ENCODE results near the gene TMEM247.

TMEM247 gene

DNA sequence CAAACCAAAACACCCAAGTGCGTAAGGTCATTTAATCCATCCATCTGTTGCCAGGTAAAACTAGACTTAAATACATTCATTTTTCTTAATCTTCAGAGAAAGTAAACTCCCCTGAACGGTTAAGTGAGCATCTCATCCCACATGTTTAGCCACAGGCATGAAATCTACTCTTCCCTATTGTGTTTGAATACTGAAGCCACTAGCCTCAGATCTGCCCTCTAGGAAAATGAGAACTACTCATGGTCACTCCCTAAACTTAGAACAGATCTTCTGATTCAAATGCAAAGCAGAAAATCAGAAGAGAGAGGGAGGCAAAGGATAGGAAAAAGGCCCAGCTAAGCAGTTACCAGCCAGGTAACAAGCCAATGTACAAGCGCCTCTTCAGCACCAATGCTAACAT, 7.1 kb downstream of the TMEM247 start:
- Histone ChIP-seq H3K27ac (no peak overlapping the region), H3K9me3 (ENCODE audit: severe bottlenecking) (no peaks in the 10 kb centered on the region), H3K27me3 (ENCODE audit: insufficient read depth, low read depth, severe bottlenecking) (no peaks in the 10 kb centered on the region), H3K36me3 (no peaks in the 10 kb centered on the region), H3K4me3 (ENCODE audit: low read depth, low read length) (no peak overlapping the region)
- no peak for DNase-seq
- TF ChIP-seq, protein P1, sequence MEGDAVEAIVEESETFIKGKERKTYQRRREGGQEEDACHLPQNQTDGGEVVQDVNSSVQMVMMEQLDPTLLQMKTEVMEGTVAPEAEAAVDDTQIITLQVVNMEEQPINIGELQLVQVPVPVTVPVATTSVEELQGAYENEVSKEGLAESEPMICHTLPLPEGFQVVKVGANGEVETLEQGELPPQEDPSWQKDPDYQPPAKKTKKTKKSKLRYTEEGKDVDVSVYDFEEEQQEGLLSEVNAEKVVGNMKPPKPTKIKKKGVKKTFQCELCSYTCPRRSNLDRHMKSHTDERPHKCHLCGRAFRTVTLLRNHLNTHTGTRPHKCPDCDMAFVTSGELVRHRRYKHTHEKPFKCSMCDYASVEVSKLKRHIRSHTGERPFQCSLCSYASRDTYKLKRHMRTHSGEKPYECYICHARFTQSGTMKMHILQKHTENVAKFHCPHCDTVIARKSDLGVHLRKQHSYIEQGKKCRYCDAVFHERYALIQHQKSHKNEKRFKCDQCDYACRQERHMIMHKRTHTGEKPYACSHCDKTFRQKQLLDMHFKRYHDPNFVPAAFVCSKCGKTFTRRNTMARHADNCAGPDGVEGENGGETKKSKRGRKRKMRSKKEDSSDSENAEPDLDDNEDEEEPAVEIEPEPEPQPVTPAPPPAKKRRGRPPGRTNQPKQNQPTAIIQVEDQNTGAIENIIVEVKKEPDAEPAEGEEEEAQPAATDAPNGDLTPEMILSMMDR (IDR thresholded peaks at IDR 0.05; ENCODE audit: low read depth, low read length) = no peak

DNA sequence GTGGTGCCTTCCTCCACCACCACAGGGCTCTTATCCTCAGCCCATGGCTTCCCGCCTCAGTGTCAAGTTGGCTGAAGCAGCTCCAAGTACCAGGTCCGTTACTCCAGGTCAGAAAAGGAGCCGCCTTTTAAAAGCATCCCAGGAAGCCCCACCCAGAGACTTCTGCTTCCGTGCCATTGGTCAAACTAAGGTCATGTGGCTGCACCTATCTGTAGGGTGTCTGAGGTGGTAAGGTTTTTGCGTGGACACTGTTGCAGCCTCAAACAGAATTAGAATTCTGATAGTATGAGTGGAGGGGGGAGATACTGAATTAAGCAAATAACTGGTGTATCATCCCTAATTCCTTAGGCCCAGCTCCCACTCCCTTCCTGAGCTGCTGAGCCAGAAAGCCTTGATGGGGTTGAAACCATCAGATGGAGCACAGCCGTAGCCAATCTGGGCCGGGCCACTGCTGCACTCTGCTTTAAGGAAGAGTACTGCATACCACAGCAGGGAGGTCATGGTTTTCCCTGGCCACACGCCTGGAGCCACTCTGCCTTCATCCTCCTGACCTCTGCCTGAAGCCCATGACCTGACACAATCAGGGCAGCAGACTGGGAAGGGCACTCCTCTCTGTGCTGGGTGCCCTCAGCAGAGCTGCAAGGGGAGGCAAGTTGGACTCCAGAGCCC, 8.4 kb downstream of the TMEM247 start:
- Histone ChIP-seq H3K27ac (no peak overlapping the region), H3K4me3 (ENCODE audit: low read depth, low read length) (no peak overlapping the region), H3K36me3 (no peaks in the 10 kb centered on the region), H3K9me3 (ENCODE audit: severe bottlenecking) (no peaks in the 10 kb centered on the region), H3K27me3 (ENCODE audit: insufficient read depth, low read depth, severe bottlenecking) (no peaks in the 10 kb centered on the region)
- no peak for DNase-seq
- TF ChIP-seq, protein P1 (IDR thresholded peaks at IDR 0.05; ENCODE audit: low read depth, low read length) = no peak

DNA sequence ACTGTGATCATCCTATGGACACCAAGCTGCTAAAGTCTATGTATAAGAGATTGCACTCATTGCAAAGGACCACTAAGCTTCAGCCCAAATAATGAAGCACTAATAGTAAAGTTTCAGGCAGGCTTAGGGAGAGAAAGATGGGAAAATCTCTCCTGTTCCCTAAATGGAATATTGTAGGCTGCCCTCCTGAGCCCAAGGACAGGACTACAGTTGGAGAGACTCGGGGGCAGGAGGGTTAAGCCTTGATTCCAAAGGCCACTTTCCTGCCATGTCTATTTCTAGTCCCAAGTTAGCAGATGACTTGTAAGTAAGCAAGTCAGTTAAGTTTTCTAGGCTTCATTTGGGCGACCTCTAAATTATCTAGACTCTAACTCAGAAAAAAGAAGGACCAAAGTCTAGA, 9.0 kb downstream of the TMEM247 start:
- no peaks in the 10 kb centered on the region for H3K27me3 ChIP-seq (ENCODE audit: insufficient read depth, low read depth, severe bottlenecking)
- no peaks in the 10 kb centered on the region for H3K36me3 ChIP-seq
- TF ChIP-seq, protein P1 (IDR thresholded peaks at IDR 0.05; ENCODE audit: low read depth, low read length) = no peak
- no peak overlapping the region for H3K27ac ChIP-seq
- no peak for DNase-seq
- H3K9me3 ChIP-seq (ENCODE audit: severe bottlenecking) = no peaks in the 10 kb centered on the region
- H3K4me3 ChIP-seq (ENCODE audit: low read depth, low read length) = no peak overlapping the region

DNA sequence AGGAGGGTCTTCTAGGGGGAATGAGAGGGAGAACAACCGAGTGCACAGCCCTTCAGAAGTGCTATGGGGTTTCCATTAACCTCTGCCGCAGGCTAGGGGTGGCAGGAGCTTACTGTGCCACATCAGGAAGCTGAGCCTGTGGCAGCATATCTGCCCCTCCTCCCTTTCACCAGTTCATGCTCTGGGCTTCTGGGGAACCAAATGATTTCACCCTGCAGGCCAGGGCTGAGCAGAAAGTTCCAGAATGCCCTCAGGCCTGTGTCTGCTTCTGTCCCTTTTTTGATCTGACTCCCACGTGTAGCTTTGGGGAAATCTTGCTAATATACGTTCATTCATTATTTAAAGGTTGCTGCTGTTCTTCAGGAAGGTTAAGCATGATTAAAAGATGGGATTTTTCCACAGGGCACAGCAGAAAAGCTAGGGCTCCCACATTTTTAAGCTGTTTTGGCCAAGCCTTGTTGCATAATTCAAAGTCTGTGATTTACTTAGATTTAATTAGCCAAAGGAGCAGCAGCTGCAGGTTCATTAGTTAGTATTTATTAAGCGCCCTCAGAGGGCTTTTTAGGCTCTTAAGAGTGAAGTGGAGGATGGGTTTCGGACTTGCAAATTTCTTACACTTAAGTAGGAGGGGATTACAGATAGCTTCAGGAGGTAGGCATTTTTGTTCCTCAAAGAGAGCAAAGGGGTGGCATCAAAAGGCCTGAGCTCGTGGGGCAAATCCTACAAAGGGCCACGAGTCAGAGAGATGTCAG, 10.2 kb downstream of the TMEM247 start:
- Histone ChIP-seq H3K9me3 (ENCODE audit: severe bottlenecking) (no peaks in the 10 kb centered on the region), H3K27me3 (ENCODE audit: insufficient read depth, low read depth, severe bottlenecking) (no peaks in the 10 kb centered on the region), H3K4me3 (ENCODE audit: low read depth, low read length) (no peak overlapping the region), H3K36me3 (no peaks in the 10 kb centered on the region), H3K27ac (peak overlapping the region; percentile 14)
- TF ChIP-seq, protein P1 (IDR thresholded peaks at IDR 0.05; ENCODE audit: low read depth, low read length) = no peak
- no peak for DNase-seq

DNA sequence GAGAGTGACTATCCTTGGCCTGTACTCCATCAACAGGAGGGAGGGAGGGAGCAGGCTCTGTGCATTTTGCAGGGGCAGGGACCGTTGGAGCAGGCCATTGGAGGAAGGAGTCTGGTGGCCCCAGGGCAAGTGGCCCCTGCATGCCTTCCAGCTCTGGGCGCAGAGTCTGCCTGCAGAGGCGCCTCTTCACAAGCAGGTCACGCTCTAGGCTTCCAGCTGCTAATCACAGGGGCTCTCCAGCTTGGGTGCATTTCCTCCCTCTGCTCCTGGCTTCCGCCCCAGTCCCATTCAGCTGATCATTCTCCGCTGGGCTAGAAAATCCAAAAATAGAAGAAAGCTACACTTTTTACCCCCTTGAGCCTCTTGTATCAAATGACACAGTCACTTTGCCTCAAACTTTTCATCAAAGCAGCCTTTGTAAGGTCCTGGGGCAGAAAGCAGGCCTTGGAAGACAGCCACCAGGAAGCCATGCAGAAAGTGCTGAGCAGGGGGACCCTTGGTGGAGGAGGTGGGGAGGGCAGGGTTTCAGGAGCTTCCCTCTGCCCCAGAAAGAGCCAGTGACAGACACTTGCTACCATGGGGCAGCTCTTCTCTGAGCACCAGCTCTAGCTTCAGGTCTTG, 11.3 kb downstream of the TMEM247 start:
- Histone ChIP-seq H3K36me3 (no peaks in the 10 kb centered on the region), H3K27ac (no peak overlapping the region), H3K27me3 (ENCODE audit: insufficient read depth, low read depth, severe bottlenecking) (no peaks in the 10 kb centered on the region), H3K4me3 (ENCODE audit: low read depth, low read length) (no peak overlapping the region), H3K9me3 (ENCODE audit: severe bottlenecking) (no peaks in the 10 kb centered on the region)
- TF ChIP-seq, protein P1 (IDR thresholded peaks at IDR 0.05; ENCODE audit: low read depth, low read length) = no peak
- no peak for DNase-seq

Measured in WERI-Rb-1 (cell line).